Posterior cingulate gyrus (tissue), 11 donors: ENCODE results near the gene LRRC75A.
"Not testable (repeated sequence)": the region's sequence is repeated elsewhere in the genome, so short reads cannot be mapped to it uniquely, and the experiment has no call there.

ENCODE experiments used
- DNase-seq, 10 donors: peaks; one replicate each; pipeline versions ENCODE4 v3.0.0 to v3.0.0-alpha.2; 2020 to 2021; ENCODE audit warnings: mixed read lengths in 3 of 10
- intact Hi-C: fragments of 100-400 bp; cut with DNase I; formaldehyde crosslinking; loops from one replicate; pipeline ENCODE4 v1.15.1; 2023

The LRRC75A gene

DNA sequence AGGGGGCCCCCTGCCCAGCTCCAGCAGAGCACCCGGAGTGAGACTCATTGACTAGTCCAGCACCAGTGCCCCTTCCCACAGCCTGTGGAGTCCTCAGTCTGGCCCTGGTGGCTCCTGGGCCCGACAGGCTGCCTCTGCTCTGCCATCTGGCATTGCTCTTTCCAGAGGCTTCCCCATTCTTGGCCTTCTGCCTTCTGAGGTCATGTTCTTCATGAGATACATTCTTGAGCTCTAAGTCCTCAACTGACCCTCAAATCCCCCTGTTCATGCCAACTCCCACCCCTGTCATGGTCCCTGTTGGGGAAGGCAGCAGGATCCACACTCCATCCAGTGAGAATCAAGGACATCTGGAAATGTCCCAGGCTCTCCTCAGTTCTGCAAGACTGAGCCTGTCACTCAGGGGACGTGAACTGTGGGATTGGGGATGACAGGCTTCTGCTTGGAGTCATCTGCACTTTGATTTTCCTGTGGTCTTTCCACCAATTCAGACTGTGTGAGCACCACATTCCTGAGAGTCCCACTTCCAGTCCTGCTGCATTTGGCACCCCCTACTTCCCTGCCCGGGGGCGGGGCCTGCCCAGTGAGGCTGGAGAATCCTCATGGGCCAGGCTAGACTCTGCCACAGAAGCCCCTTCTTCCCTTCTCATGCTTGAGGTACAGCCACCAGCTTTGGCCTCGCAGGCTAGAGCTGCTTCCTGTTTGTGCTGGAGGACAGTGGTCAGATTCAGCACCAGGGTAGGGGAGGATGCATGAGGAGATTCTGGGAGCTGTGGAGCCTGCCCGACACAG lies 73.9 kb downstream of the LRRC75A start:
- peak in 1 of 10 donors; percentile 8 for DNase-seq
- intact Hi-C loops, result no loop called here

DNA sequence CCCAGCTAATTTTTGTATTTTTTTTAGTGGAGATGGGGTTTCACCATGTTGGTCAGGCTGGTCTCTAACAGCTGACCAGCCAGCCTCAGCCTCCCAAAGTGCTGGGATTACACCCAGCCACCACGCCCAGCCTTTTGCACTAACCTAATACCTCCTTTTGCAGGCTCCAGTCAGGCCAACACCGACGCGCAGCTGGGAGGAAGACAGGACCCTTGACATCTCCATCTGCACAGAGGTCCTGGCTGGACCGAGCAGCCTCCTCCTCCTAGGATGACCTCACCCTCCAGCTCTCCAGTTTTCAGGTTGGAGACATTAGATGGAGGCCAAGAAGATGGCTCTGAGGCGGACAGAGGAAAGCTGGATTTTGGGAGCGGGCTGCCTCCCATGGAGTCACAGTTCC lies 74.6 kb downstream of the LRRC75A start:
- intact Hi-C loops, result no loop called here
- DNase-seq, result peak in 1 of 10 donors; percentile 76

DNA sequence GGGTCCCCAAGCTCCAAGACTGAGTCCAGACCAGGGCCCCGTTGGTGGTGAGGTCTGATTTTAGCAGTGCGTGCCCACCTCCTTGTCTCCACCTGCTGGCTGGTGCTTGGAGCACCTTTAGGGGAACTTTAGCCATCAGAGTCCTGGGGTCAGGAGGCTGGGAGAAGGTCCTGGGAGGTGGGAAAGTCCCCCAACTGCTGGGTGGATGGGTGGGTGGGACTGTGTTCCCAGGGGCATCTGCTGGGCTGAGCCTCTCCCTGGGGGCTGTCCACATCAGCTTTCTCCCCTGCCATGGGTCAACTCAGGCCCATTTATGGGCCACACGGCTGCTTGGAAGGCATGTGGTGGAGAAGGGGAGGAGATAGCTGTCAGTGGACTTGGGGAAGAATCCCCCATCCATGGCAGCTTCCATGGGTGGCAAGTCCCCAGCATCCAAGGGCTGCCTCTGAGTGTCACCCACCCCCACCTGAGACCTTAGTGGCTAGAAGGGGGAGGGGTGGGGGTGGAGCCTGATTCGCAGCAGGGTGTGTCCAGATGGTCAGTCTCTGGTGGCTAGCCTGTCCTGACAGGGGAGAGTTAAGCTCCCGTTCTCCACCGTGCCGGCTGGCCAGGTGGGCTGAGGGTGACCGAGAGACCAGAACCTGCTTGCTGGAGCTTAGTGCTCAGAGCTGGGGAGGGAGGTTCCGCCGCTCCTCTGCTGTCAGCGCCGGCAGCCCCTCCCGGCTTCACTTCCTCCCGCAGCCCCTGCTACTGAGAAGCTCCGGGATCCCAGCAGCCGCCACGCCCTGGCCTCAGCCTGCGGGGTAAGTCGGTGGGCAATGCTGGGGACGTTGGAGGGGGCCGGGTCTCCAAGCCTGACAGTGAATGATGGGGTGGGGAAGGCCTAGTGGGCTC lies 76.7 kb downstream of the LRRC75A start, which contains the start of gene TRPV2:
Gene TRPV2, plus strand, starts transcription at position 541 of the 894 bp plus-strand sequence. CDS start 2,098 bp downstream, outside the sequence.
- peak in 2 of 10 donors; percentile 68 to 86 for DNase-seq
- intact Hi-C loops, result no loop called here

DNA sequence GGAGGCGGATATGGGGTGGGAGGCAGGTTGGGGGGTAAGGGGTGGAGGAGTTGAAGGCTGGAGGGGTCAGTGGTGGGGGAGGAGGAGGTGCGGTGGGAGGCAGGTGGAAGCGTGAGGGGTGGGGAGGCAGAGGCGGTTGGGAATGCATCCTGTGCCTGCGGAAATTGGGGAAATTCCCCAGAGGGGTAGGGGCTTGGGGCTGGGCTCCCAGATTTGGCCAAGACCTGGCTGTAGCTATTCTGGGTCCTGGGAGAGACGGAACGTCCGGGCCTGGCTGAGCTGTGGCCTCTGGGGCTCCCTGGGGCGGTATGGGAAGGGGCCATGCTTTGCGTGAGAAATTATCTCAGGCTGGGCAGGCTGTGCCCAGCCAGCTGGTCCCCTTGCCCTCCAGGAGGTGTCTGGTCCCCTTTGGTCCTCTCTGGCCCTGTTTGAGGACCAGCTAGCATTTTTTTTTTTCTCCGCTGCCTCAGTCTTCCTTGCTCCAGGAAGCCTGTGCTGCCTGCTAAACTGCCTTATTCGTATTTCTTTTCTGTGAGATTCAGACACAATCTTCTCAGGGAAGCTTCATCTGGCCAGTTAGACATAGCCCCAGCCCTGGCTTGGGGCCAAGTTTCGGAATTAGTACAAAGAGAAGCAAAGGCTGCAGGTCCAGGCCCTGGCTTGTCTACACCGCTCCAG lies 83.9 kb downstream of the LRRC75A start:
- intact Hi-C loops, result no loop called here
- peak in 7 of 10 donors; percentile 45 to 92 (median 55) for DNase-seq

DNA sequence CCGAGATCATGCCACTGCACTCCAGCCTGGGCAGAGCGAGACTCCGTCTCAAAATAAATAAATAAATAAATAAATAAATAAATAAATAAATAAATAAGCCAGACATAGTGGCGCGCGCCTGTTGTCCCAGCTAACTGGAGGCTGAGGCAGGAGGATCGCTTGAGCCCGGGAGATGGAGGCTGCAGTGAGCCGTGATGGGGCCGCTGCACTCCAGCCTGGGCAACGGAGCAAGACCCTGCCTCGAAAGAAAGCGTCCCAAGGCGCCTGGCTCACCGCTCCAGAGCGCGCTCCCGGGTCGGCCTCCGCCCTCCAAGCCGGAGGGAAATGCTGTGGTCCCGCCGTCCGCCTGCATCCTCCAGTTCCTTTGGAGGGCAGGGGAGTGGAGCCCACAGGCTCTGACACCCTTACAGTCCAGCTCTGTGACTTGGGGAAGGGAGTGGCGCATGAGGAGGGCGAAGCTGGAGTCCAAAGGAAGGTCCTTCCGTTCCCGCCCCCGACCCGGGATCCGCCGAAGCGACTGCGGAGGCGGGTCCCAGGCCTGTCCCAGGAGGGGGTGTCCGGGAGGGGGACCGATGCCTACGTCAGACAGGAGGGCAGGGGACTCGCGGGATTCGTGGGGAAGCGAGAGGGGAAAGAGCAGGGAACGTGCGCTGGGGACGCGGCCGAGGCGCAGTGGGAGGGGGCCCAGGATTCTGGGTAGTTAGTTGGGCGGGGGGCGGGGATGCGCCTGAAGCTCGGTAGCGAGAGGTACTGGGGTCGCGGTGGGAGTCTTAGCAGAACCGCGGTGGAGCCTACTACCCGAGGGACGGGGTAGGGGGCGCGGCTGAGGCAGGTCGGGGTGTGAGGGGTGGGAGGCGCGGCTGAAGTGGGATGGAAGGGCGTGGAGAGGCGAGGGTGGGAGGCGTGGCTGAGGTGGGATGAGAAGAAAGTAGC lies 85.0 kb downstream of the LRRC75A start:
- DNase-seq, result peak in 4 of 10 donors; percentile 20 to 85 (median 55)
- intact Hi-C loops, result no loop called here

DNA sequence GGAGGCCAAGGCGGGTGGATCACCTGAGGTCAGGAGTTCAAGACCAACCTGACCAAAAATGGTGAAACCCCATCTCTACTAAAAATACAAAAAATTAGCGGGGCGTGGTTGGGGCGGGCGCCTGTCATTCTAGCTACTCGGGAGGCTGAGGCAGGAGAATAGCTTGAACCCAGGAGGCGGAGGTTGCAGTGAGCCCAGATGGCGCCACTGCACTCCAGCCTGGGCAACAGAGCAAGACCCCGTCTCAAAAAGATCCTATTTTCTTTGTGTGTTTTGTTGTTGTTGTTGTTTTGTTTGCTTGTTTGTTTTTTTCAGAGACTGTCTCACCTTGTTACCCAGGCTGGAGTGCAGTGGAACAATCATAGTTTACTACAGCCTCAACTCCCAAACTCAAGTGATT lies 88.1 kb downstream of the LRRC75A start:
- intact Hi-C loops, result not testable (repeated sequence)
- DNase-seq, result peak in 2 of 10 donors; percentile 2 to 11

DNA sequence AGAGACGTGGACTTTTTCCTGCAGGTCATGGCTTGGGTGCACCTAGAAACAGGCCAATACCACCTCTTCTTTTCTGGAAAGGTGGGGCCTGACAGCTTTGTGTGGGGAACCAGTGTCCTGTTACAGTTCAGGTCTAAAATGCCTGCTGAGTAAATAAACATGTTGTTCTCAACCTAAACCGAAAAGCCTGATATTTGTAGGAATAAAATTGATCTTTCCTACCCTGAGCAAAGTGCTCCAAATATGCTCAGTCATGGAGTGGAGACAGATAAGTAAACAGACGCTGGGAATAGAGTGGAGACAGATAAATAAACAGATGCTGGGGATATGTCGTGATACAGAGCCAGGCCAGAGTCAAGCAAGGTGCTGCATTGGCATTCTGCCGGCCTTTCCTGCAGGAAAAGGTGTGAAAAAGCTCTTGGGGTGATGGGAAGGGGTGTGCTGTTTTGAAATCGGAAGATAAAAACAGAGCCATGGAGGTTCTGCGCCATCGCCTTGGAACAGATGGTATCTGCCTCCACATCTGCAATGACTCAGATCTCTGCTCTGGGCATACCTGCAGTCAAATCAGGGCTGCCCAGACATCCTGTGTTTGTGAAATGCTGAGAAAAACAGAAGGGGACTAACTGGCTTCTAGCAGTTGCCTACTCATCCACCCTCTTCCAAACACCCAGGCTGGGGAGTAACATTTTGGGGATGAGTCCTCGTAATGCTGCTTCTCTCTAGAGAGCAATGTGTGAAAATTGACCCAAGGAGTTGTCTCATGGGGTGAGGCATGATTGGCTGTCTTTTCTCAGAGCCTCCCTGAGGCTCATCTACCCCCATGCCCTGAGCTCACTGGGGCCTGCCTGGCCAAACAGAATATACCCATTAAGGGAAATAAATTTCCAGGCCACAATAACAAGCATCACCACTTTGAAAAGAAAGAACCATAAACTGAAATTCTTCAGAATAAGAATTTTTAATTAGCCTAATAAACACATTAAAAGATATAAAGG lies 93.4 kb downstream of the LRRC75A start:
- intact Hi-C loops, result no loop called here

DNA sequence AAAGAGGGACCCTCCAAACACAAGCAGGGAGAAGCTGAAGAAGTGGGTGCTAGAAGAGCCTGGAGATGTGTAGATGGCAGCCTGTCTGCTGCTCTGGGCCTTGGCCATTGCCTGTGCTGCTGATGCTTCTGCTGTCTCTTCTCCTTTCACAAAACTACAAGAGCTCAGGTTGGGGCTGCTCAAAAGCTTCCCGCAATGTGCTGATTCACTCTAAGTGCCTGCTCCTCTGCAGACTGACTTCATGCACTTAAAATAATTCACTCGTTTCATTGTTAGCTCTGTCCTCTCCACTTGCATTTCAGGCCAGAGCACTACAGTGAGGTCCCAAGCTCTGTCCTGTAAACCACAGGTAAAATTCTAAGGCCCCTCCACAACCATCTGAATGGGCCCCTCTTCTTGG lies 95.3 kb downstream of the LRRC75A start:
- peak in 1 of 10 donors; percentile 89 for DNase-seq

More for the DNA sequence above, 93.4 kb downstream of the LRRC75A start:
- peak in 3 of 10 donors; percentile 28 to 82 (median 42) for DNase-seq

DNA sequence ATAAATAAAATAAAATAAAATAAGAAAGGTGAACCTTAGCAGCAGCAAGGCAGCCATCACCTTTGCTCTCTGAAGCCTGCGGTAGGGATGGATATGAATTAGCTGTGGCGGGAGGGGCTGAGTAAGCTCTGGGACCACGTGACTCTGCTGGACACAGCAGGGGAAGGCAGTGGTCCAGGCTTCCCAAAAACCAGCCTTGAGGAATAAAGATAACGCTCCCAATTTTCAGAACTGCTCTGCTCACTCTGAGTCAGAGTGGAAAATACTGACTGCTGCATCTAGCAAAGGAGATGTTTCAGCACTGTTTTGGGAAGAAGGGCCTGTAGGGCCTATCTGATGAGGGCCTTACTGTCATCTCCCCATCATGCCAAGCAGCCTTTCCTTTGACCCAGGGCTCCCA lies 96.1 kb downstream of the LRRC75A start:
- peak in 1 of 10 donors; percentile 88 for DNase-seq
- intact Hi-C loops, result not testable (repeated sequence)

More for the DNA sequence above, 95.3 kb downstream of the LRRC75A start:
- intact Hi-C loops, result not testable (repeated sequence)

DNA sequence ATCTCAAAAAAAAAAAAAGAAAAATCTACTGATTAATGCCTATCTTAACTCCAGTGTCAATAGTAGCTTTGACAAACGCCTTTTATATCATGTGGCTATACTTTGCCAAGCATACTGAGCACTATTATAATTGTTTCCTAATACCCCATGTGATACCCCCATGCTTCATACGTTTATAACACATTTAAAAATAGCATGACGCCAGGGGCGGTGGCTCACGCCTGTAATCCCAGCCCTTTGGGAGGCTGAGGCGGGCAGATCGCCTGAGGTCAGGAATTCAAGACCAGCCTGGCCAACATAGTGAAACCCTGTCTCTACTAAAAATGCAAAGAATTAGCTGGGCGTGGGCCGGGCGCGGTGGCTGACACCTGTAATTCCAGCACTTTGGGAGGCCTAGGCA lies 99.5 kb downstream of the LRRC75A start:
- intact Hi-C loops, result not testable (repeated sequence)
- peak in 1 of 10 donors; percentile 26 for DNase-seq
